Astrocyte (in vitro differentiated cells and primary cell): ENCODE data around the gene PLEKHA7. TPM values are rescaled to one million over a fixed set of nuclear protein-coding genes. Genes with fewer than 3 reads are reported as not detected.

Experiments used
- DNase-seq: peaks from one replicate; pipeline ENCODE4 v3.0.0-alpha.2; 2010; ENCODE audit warnings: low read depth
- FAIRE-seq: peaks from 2 replicates; lab custom pipeline; 2011; peaks lifted over from hg19 to GRCh38; lab: Jason Lieb, UNC
- H2AFZ ChIP-seq: 2 replicates; pipeline ENCODE4 v1.6.0; 2012; ENCODE audit warnings: low read depth, low read length, inconsistent platforms
- H3K27ac ChIP-seq: 2 replicates; pipeline ENCODE4 v1.5.1; 2011; ENCODE audit warnings: low read depth, low read length, inconsistent platforms
- H3K27me3 ChIP-seq: 2 replicates; pipeline ENCODE4 v1.6.0; 2011; ENCODE audit warnings: low read length, inconsistent platforms; ENCODE audit not compliant: insufficient read depth
- H3K36me3 ChIP-seq: 2 replicates; pipeline ENCODE4 v1.5.1; 2011; ENCODE audit warnings: low read length, inconsistent platforms; ENCODE audit not compliant: insufficient read depth
- H3K4me1 ChIP-seq: 2 replicates; pipeline ENCODE4 v1.5.1; 2011; ENCODE audit warnings: low read length, inconsistent platforms; ENCODE audit not compliant: insufficient read depth
- H3K4me2 ChIP-seq: 2 replicates; pipeline ENCODE4 v1.6.0; 2012; ENCODE audit warnings: low read length, inconsistent platforms
- H3K4me3 ChIP-seq: 2 replicates; pipeline ENCODE4 v1.5.1; 2011; ENCODE audit warnings: low read depth, mild to moderate bottlenecking, low read length, inconsistent platforms; ENCODE audit not compliant: insufficient read depth
- H3K79me2 ChIP-seq: 2 replicates; pipeline ENCODE4 v1.6.0; 2012; ENCODE audit warnings: mild to moderate bottlenecking, low read length, inconsistent platforms; ENCODE audit not compliant: insufficient read depth
- H3K9ac ChIP-seq: 2 replicates; pipeline ENCODE4 v1.6.0; 2012; ENCODE audit warnings: mild to moderate bottlenecking, low read length, inconsistent platforms
- H3K9me3 ChIP-seq: 2 replicates; pipeline ENCODE4 v1.5.1; 2012; ENCODE audit warnings: low read depth, mild to moderate bottlenecking, low read length, inconsistent platforms; ENCODE audit not compliant: insufficient read depth
- H4K20me1 ChIP-seq: 2 replicates; pipeline ENCODE4 v1.6.0; 2012; ENCODE audit warnings: low read length, inconsistent platforms; ENCODE audit not compliant: insufficient read depth
- H3K27ac Mint-ChIP-seq: one replicate; pipeline ENCODE4 v1.8.0; 2021; ENCODE audit warnings: mild to moderate bottlenecking, mixed read lengths; ENCODE audit not compliant: unreplicated experiment
- H3K27me3 Mint-ChIP-seq: one replicate; pipeline ENCODE4 v1.8.0; 2021; ENCODE audit warnings: low read depth, mixed read lengths; ENCODE audit not compliant: unreplicated experiment
- H3K36me3 Mint-ChIP-seq: one replicate; pipeline ENCODE4 v1.8.0; 2021; ENCODE audit warnings: low read depth, mixed read lengths; ENCODE audit not compliant: unreplicated experiment
- H3K4me1 Mint-ChIP-seq: one replicate; pipeline ENCODE4 v1.8.0; 2021; ENCODE audit warnings: low read depth, mixed read lengths; ENCODE audit not compliant: unreplicated experiment
- H3K4me3 Mint-ChIP-seq: one replicate; pipeline ENCODE4 v1.8.0; 2021; ENCODE audit warnings: mild to moderate bottlenecking, moderate library complexity, mixed read lengths; ENCODE audit not compliant: unreplicated experiment
- H3K9me3 Mint-ChIP-seq: one replicate; pipeline ENCODE4 v1.8.0; 2021; ENCODE audit warnings: mild to moderate bottlenecking, mixed read lengths; ENCODE audit not compliant: unreplicated experiment
- CTCF ChIP-seq: IDR thresholded peaks from 2 replicates; pipeline ENCODE4 v1.5.1; 2011; ENCODE audit warnings: low read depth, mild to moderate bottlenecking, inconsistent platforms, low read length, moderate library complexity; ENCODE audit not compliant: insufficient read depth
- EZH2 ChIP-seq: IDR thresholded peaks from 2 replicates; pipeline ENCODE4 v1.6.1; 2012; ENCODE audit warnings: mild to moderate bottlenecking, low read length, inconsistent platforms; ENCODE audit not compliant: insufficient read depth
- total RNA-seq: library from RNA; stranded (reverse); gene quantifications from 2 replicates; pipeline ENCODE4 v1.2.1, GENCODE V29; 2021

PLEKHA7 gene
- total RNA-seq, 1 donor from 2014 or later, result 5.7 TPM

- Histone ChIP-seq H4K20me1 (no peaks in the 10 kb centered on the region), H3K36me3 (no peaks in the 10 kb centered on the region), H3K27me3 (peaks cover 15% of the 10 kb centered on the region), H2AFZ (no peak overlapping the region), H3K4me3 (no peak overlapping the region), H3K9ac (no peak overlapping the region), H3K79me2 (no peaks in the 10 kb centered on the region), H3K9me3 (no peaks in the 10 kb centered on the region), H3K4me2 (no peak overlapping the region), H3K27ac (no peak overlapping the region), H3K4me1 (peaks cover 17% of the 10 kb centered on the region)
- Mint-ChIP-seq H3K36me3 (no peaks in the 10 kb centered on the region), H3K27me3 (peaks cover 5% of the 10 kb centered on the region), H3K27ac (no peak overlapping the region), H3K9me3 (no peaks in the 10 kb centered on the region), H3K4me1 (peaks cover 2% of the 10 kb centered on the region), H3K4me3 (no peak overlapping the region)
- FAIRE-seq (no peak), DNase-seq (no peak)
- TF ChIP-seq CTCF (no peak), EZH2 (no peak)
These were observed 3.3 kb downstream of the PLEKHA7 start for GRCh38 chr11:17010851-17011420.

- H3K79me2 ChIP-seq, result no peaks in the 10 kb centered on the region
- peaks cover 3% of the 10 kb centered on the region for H3K27me3 Mint-ChIP-seq
- H3K9me3 Mint-ChIP-seq, result no peaks in the 10 kb centered on the region
- FAIRE-seq, result no peak
- H3K9ac ChIP-seq, result no peak overlapping the region
- no peak for TF ChIP-seq EZH2
- no peak for TF ChIP-seq CTCF
- no peak overlapping the region for H3K4me2 ChIP-seq
- no peak overlapping the region for H2AFZ ChIP-seq
- no peaks in the 10 kb centered on the region for H3K36me3 Mint-ChIP-seq
- H3K9me3 ChIP-seq, result no peaks in the 10 kb centered on the region
- H3K27ac Mint-ChIP-seq, result no peak overlapping the region
- no peaks in the 10 kb centered on the region for H4K20me1 ChIP-seq
- H3K4me3 ChIP-seq, result no peak overlapping the region
- H3K4me1 ChIP-seq, result peaks cover 6% of the 10 kb centered on the region
- no peak overlapping the region for H3K4me3 Mint-ChIP-seq
- H3K27ac ChIP-seq, result no peak overlapping the region
- H3K36me3 ChIP-seq, result no peaks in the 10 kb centered on the region
- no peak for DNase-seq
- peaks cover 2% of the 10 kb centered on the region for H3K4me1 Mint-ChIP-seq
- H3K27me3 ChIP-seq, result peaks cover 15% of the 10 kb centered on the region
These were observed 6.1 kb downstream of the PLEKHA7 start for GRCh38 chr11:17008099-17008498.

- Histone ChIP-seq H3K27ac (no peak overlapping the region), H3K27me3 (peaks cover 8% of the 10 kb centered on the region), H3K4me1 (no peaks in the 10 kb centered on the region), H2AFZ (no peak overlapping the region), H3K9ac (no peak overlapping the region), H3K79me2 (no peaks in the 10 kb centered on the region), H3K4me3 (no peak overlapping the region), H4K20me1 (no peaks in the 10 kb centered on the region), H3K9me3 (no peaks in the 10 kb centered on the region), H3K4me2 (no peak overlapping the region), H3K36me3 (no peaks in the 10 kb centered on the region)
- FAIRE-seq (no peak), DNase-seq (no peak)
- H3K27ac Mint-ChIP-seq, result no peak overlapping the region
- TF ChIP-seq EZH2, result no peak
- TF ChIP-seq CTCF, result no peak
- H3K27me3 Mint-ChIP-seq, result peaks cover 3% of the 10 kb centered on the region
- peaks cover 2% of the 10 kb centered on the region for H3K4me1 Mint-ChIP-seq
- H3K36me3 Mint-ChIP-seq, result no peaks in the 10 kb centered on the region
- no peak overlapping the region for H3K4me3 Mint-ChIP-seq
- no peaks in the 10 kb centered on the region for H3K9me3 Mint-ChIP-seq
These were observed 8.6 kb downstream of the PLEKHA7 start for GRCh38 chr11:17005646-17006045.
